Large intestine (tissue), 3 donors: ENCODE data around the gene SCRN1. TPM values are rescaled to one million over a fixed set of nuclear protein-coding genes. Genes with fewer than 3 reads are reported as not detected.
A peak's percentile ranks its signal among the peaks of the same experiment; 100 is the strongest.

Experiments used
- DNase-seq, 2 donors: peaks; one replicate each; pipeline versions ENCODE4 v3.0.0 to v3.0.0-alpha.2; 2013
- H3K27ac ChIP-seq: one replicate; pipeline ENCODE4 v1.5.1; 2013; ENCODE audit warnings: low read length
- H3K27me3 ChIP-seq: 2 replicates; pipeline ENCODE4 v1.6.1; 2013; ENCODE audit warnings: low read length; ENCODE audit not compliant: control insufficient read depth, insufficient read depth
- H3K36me3 ChIP-seq: 2 replicates; pipeline ENCODE4 v1.6.1; 2013; ENCODE audit warnings: low read length; ENCODE audit not compliant: control insufficient read depth, insufficient read depth
- H3K4me1 ChIP-seq: one replicate; pipeline ENCODE4 v1.6.1; 2013; ENCODE audit warnings: low read length; ENCODE audit not compliant: control insufficient read depth, insufficient read depth
- H3K4me3 ChIP-seq: one replicate; pipeline ENCODE4 v1.5.1; 2013; ENCODE audit warnings: low read length
- H3K9me3 ChIP-seq: one replicate; pipeline ENCODE4 v1.6.1; 2013; ENCODE audit warnings: mild to moderate bottlenecking, low read depth, low read length, moderate library complexity; ENCODE audit not compliant: control insufficient read depth
- WGBS: methylation state at CpG from one replicate; pipeline ENCODE4 v1.1.5; 2013; ENCODE audit warnings: low lambda C conversion rate; ENCODE audit not compliant: insufficient coverage; 5-methylcytosine and 5-hydroxymethylcytosine counted together
- polyA plus RNA-seq: library from polyadenylated mRNA; unstranded; fragments of 120-200 nt; gene quantifications from one replicate; pipeline ENCODE4 v1.2.1, GENCODE V29; 2013

The SCRN1 gene
- polyA plus RNA-seq, 1 donor = 25.2 TPM

- no peaks in the 10 kb centered on the region for H3K27me3 ChIP-seq
- no peak for DNase-seq
- no peaks in the 10 kb centered on the region for H3K9me3 ChIP-seq
- H3K4me1 ChIP-seq = no peaks in the 10 kb centered on the region
- 40% methylated on average over 3 of the region's 3 CpGs for WGBS
- H3K27ac ChIP-seq = no peak overlapping the region
- no peak overlapping the region for H3K4me3 ChIP-seq
- H3K36me3 ChIP-seq = no peaks in the 10 kb centered on the region
Observed at GRCh38 chr7:30005464-30005863, 15.9 kb upstream of the SCRN1 start.

- no peaks in the 10 kb centered on the region for H3K27me3 ChIP-seq
- no peaks in the 10 kb centered on the region for H3K9me3 ChIP-seq
- H3K36me3 ChIP-seq = no peaks in the 10 kb centered on the region
- WGBS = 57% methylated on average over 1 of the region's 6 CpGs
- H3K4me3 ChIP-seq = no peak overlapping the region
- no peaks in the 10 kb centered on the region for H3K4me1 ChIP-seq
- H3K27ac ChIP-seq = no peak overlapping the region
- no peak for DNase-seq
Observed at GRCh38 chr7:30003098-30003497, 13.5 kb upstream of the SCRN1 start.

- no peak overlapping the region for H3K4me3 ChIP-seq
- WGBS = no CpG with 5 or more reads among the region's 2 CpGs
- no peak overlapping the region for H3K27ac ChIP-seq
- H3K27me3 ChIP-seq = no peaks in the 10 kb centered on the region
- H3K9me3 ChIP-seq = no peaks in the 10 kb centered on the region
- no peak for DNase-seq
- H3K36me3 ChIP-seq = no peaks in the 10 kb centered on the region
- no peaks in the 10 kb centered on the region for H3K4me1 ChIP-seq
Observed at GRCh38 chr7:30001998-30002397, 12.4 kb upstream of the SCRN1 start.

GRCh38 chr7:29998489-29998888, 8.9 kb upstream of the SCRN1 start:
- no peak for DNase-seq
- no peak overlapping the region for H3K4me3 ChIP-seq
- H3K27ac ChIP-seq = no peak overlapping the region
- H3K36me3 ChIP-seq = no peaks in the 10 kb centered on the region
- no peaks in the 10 kb centered on the region for H3K27me3 ChIP-seq
- peaks cover 1% of the 10 kb centered on the region for H3K9me3 ChIP-seq
- no peaks in the 10 kb centered on the region for H3K4me1 ChIP-seq

- no peak overlapping the region for H3K27ac ChIP-seq
- no peaks in the 10 kb centered on the region for H3K36me3 ChIP-seq
- H3K9me3 ChIP-seq = peaks cover 5% of the 10 kb centered on the region
- DNase-seq = no peak
- H3K4me1 ChIP-seq = no peaks in the 10 kb centered on the region
- no peak overlapping the region for H3K4me3 ChIP-seq
- peaks cover 4% of the 10 kb centered on the region for H3K27me3 ChIP-seq
Observed at GRCh38 chr7:29996321-29996720, 6.7 kb upstream of the SCRN1 start.

- no peak for DNase-seq
- H3K4me1 ChIP-seq = no peaks in the 10 kb centered on the region
Observed at GRCh38 chr7:29995652-29996051, 6.1 kb upstream of the SCRN1 start.

GRCh38 chr7:29993140-29993539, 3.5 kb upstream of the SCRN1 start:
- H3K27ac ChIP-seq = no peak overlapping the region
- 80% methylated on average over 3 of the region's 4 CpGs for WGBS
- peaks cover 16% of the 10 kb centered on the region for H3K27me3 ChIP-seq
- H3K4me1 ChIP-seq = peaks cover 4% of the 10 kb centered on the region
- peaks cover 5% of the 10 kb centered on the region for H3K9me3 ChIP-seq
- H3K4me3 ChIP-seq = no peak overlapping the region
- H3K36me3 ChIP-seq = no peaks in the 10 kb centered on the region
- DNase-seq = no peak

More at GRCh38 chr7:29995652-29996051, 6.1 kb upstream of the SCRN1 start:
- Histone ChIP-seq H3K9me3 (peaks cover 5% of the 10 kb centered on the region), H3K36me3 (no peaks in the 10 kb centered on the region), H3K4me3 (no peak overlapping the region), H3K27ac (no peak overlapping the region), H3K27me3 (peaks cover 4% of the 10 kb centered on the region)

GRCh38 chr7:29991937-29992336, 2.3 kb upstream of the SCRN1 start:
- H3K27ac ChIP-seq = no peak overlapping the region
- H3K4me1 ChIP-seq = peaks cover 4% of the 10 kb centered on the region
- DNase-seq = no peak
- H3K36me3 ChIP-seq = no peaks in the 10 kb centered on the region
- H3K27me3 ChIP-seq = peaks cover 21% of the 10 kb centered on the region
- no peak overlapping the region for H3K4me3 ChIP-seq
- WGBS = no CpG with 5 or more reads among the region's 5 CpGs
- peaks cover 5% of the 10 kb centered on the region for H3K9me3 ChIP-seq

- no peak for DNase-seq
- Histone ChIP-seq H3K9me3 (peaks cover 5% of the 10 kb centered on the region), H3K27ac (no peak overlapping the region), H3K36me3 (no peaks in the 10 kb centered on the region), H3K4me1 (peaks cover 4% of the 10 kb centered on the region), H3K4me3 (no peak overlapping the region), H3K27me3 (peaks cover 21% of the 10 kb centered on the region)
- 94% methylated on average over 2 of the region's 4 CpGs for WGBS
Observed at GRCh38 chr7:29990931-29991330, 1.3 kb upstream of the SCRN1 start.

- peak; percentile 13 to 67 for DNase-seq
- Histone ChIP-seq H3K27me3 (peaks cover 21% of the 10 kb centered on the region), H3K9me3 (peaks cover 5% of the 10 kb centered on the region), H3K36me3 (no peaks in the 10 kb centered on the region), H3K27ac (peak overlapping the region; percentile 52), H3K4me3 (peak overlapping the region; percentile 68), H3K4me1 (peaks cover 4% of the 10 kb centered on the region)
- no CpG with 5 or more reads among the region's 75 CpGs for WGBS
Observed at GRCh38 chr7:29988424-29989256, 961 bp downstream of the SCRN1 start.

- DNase-seq = peak in 1 of 2 donors; percentile 24
- H3K36me3 ChIP-seq = no peaks in the 10 kb centered on the region
- H3K4me3 ChIP-seq = no peak overlapping the region
Observed at GRCh38 chr7:29987811-29988317, 1.7 kb downstream of the SCRN1 start.

More at GRCh38 chr7:29987811-29988317, 1.7 kb downstream of the SCRN1 start:
- Histone ChIP-seq H3K9me3 (no peaks in the 10 kb centered on the region), H3K4me1 (peaks cover 4% of the 10 kb centered on the region), H3K27me3 (peaks cover 21% of the 10 kb centered on the region), H3K27ac (peak overlapping the region; percentile 52)
- WGBS = 64% methylated on average over 4 of the region's 8 CpGs
